ENCODE measurements around the gene NAPSA. TPM values are rescaled to one million over a fixed set of nuclear protein-coding genes. Genes with fewer than 3 reads are reported as not detected.

Gene NAPSA
- polyA plus RNA-seq, 1 donor from 2014 or later = not detected

- peak overlapping the region; percentile 83 for H3K4me3 ChIP-seq (ENCODE audit: low read length)
- H3K79me2 ChIP-seq (replicated peaks; ENCODE audit: insufficient read depth, low read length) = no peaks in the 10 kb centered on the region
- H3K9me2 ChIP-seq (ENCODE audit: insufficient read depth, low read length) = no peaks in the 10 kb centered on the region
- H3K27me3 ChIP-seq (ENCODE audit: insufficient read depth, low read depth, low read length) = no peaks in the 10 kb centered on the region
- H4K20me1 ChIP-seq (ENCODE audit: insufficient read depth) = no peaks in the 10 kb centered on the region
- peaks cover 4% of the 10 kb centered on the region for H3F3A ChIP-seq (ENCODE audit: insufficient read depth, low read length, poor library complexity, severe bottlenecking)
- peak overlapping the region; percentile 58 for H3K9ac ChIP-seq (ENCODE audit: low read length)
- no peaks in the 10 kb centered on the region for H3K36me3 ChIP-seq (ENCODE audit: insufficient read depth, low read length)
- H2AFZ ChIP-seq (ENCODE audit: low read depth, low read length) = peak overlapping the region; percentile 61
- no peak overlapping the region for H3K4me2 ChIP-seq (ENCODE audit: low read length)
- TF ChIP-seq EP300 (conservative IDR thresholded peaks at IDR 0.05; ENCODE audit: poor library complexity, severe bottlenecking) (no peak), RAD21 (conservative IDR thresholded peaks at IDR 0.05) (no peak), EZH2 (IDR thresholded peaks at IDR 0.05; ENCODE audit: borderline replicate concordance, insufficient read depth, low read length, poor library complexity, severe bottlenecking) (no peak), TAF1 (IDR thresholded peaks at IDR 0.05; ENCODE audit: low read depth) (no peak), MXI1 (conservative IDR thresholded peaks at IDR 0.05; ENCODE audit: poor library complexity, severe bottlenecking) (no peak), SMC3 (conservative IDR thresholded peaks at IDR 0.05; ENCODE audit: poor library complexity) (no peak), POLR2AphosphoS5 (IDR thresholded peaks at IDR 0.05) (no peak)
- TF ChIP-seq, protein P1, sequence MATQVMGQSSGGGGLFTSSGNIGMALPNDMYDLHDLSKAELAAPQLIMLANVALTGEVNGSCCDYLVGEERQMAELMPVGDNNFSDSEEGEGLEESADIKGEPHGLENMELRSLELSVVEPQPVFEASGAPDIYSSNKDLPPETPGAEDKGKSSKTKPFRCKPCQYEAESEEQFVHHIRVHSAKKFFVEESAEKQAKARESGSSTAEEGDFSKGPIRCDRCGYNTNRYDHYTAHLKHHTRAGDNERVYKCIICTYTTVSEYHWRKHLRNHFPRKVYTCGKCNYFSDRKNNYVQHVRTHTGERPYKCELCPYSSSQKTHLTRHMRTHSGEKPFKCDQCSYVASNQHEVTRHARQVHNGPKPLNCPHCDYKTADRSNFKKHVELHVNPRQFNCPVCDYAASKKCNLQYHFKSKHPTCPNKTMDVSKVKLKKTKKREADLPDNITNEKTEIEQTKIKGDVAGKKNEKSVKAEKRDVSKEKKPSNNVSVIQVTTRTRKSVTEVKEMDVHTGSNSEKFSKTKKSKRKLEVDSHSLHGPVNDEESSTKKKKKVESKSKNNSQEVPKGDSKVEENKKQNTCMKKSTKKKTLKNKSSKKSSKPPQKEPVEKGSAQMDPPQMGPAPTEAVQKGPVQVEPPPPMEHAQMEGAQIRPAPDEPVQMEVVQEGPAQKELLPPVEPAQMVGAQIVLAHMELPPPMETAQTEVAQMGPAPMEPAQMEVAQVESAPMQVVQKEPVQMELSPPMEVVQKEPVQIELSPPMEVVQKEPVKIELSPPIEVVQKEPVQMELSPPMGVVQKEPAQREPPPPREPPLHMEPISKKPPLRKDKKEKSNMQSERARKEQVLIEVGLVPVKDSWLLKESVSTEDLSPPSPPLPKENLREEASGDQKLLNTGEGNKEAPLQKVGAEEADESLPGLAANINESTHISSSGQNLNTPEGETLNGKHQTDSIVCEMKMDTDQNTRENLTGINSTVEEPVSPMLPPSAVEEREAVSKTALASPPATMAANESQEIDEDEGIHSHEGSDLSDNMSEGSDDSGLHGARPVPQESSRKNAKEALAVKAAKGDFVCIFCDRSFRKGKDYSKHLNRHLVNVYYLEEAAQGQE (IDR thresholded peaks at IDR 0.05; ENCODE audit: borderline replicate concordance) = no peak
- TF ChIP-seq, protein P2, sequence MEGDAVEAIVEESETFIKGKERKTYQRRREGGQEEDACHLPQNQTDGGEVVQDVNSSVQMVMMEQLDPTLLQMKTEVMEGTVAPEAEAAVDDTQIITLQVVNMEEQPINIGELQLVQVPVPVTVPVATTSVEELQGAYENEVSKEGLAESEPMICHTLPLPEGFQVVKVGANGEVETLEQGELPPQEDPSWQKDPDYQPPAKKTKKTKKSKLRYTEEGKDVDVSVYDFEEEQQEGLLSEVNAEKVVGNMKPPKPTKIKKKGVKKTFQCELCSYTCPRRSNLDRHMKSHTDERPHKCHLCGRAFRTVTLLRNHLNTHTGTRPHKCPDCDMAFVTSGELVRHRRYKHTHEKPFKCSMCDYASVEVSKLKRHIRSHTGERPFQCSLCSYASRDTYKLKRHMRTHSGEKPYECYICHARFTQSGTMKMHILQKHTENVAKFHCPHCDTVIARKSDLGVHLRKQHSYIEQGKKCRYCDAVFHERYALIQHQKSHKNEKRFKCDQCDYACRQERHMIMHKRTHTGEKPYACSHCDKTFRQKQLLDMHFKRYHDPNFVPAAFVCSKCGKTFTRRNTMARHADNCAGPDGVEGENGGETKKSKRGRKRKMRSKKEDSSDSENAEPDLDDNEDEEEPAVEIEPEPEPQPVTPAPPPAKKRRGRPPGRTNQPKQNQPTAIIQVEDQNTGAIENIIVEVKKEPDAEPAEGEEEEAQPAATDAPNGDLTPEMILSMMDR (IDR thresholded peaks at IDR 0.05; ENCODE audit: poor library complexity, severe bottlenecking) = no peak
- peak overlapping the region; percentile 54 for H3K27ac ChIP-seq (ENCODE audit: low read length)
- H3K9me3 ChIP-seq (ENCODE audit: low read length) = no peaks in the 10 kb centered on the region
Measured at GRCh38 chr19:50383001-50383851, 17.8 kb upstream of the NAPSA start.

- Histone ChIP-seq H3K79me2 (replicated peaks; ENCODE audit: insufficient read depth, low read length) (no peaks in the 10 kb centered on the region), H3F3A (ENCODE audit: insufficient read depth, low read length, poor library complexity, severe bottlenecking) (peaks cover 4% of the 10 kb centered on the region), H3K27ac (ENCODE audit: low read length) (no peak overlapping the region), H3K9me2 (ENCODE audit: insufficient read depth, low read length) (no peaks in the 10 kb centered on the region), H3K4me2 (ENCODE audit: low read length) (no peak overlapping the region), H3K9ac (ENCODE audit: low read length) (no peak overlapping the region), H4K20me1 (ENCODE audit: insufficient read depth) (no peaks in the 10 kb centered on the region), H3K4me3 (ENCODE audit: low read length) (no peak overlapping the region), H3K9me3 (ENCODE audit: low read length) (no peaks in the 10 kb centered on the region), H2AFZ (ENCODE audit: low read depth, low read length) (no peak overlapping the region), H3K36me3 (ENCODE audit: insufficient read depth, low read length) (no peaks in the 10 kb centered on the region), H3K27me3 (ENCODE audit: insufficient read depth, low read depth, low read length) (no peaks in the 10 kb centered on the region)
- TF ChIP-seq, protein P1 (IDR thresholded peaks at IDR 0.05; ENCODE audit: borderline replicate concordance) = no peak
- no peak for TF ChIP-seq TAF1 (IDR thresholded peaks at IDR 0.05; ENCODE audit: low read depth)
- no peak for TF ChIP-seq POLR2AphosphoS5 (IDR thresholded peaks at IDR 0.05)
- TF ChIP-seq MXI1 (conservative IDR thresholded peaks at IDR 0.05; ENCODE audit: poor library complexity, severe bottlenecking) = no peak
- no peak for TF ChIP-seq EZH2 (IDR thresholded peaks at IDR 0.05; ENCODE audit: borderline replicate concordance, insufficient read depth, low read length, poor library complexity, severe bottlenecking)
- no peak for TF ChIP-seq EP300 (conservative IDR thresholded peaks at IDR 0.05; ENCODE audit: poor library complexity, severe bottlenecking)
- TF ChIP-seq SMC3 (conservative IDR thresholded peaks at IDR 0.05; ENCODE audit: poor library complexity) = no peak
- TF ChIP-seq RAD21 (conservative IDR thresholded peaks at IDR 0.05) = no peak
- TF ChIP-seq, protein P2 (IDR thresholded peaks at IDR 0.05; ENCODE audit: poor library complexity, severe bottlenecking) = no peak
Measured at GRCh38 chr19:50381881-50382729, 16.7 kb upstream of the NAPSA start.
